Measurements from ENCODE around the gene RPRML. TPM values are rescaled to one million over a fixed set of nuclear protein-coding genes. Genes with fewer than 3 reads are reported as not detected.

RPRML gene
- total and polyA plus RNA-seq, 4 donors = 0.06 TPM; not detected in 3

GRCh38 chr17:46960152-46960551, 18.9 kb downstream of the RPRML start:
- WGBS = 46% methylated on average over 2 of the region's 2 CpGs

More at GRCh38 chr17:46960152-46960551, 18.9 kb downstream of the RPRML start:
- H3K27me3 ChIP-seq (ENCODE audit: control insufficient read depth in 4 of 4, insufficient read depth in 4 of 4, low read length in 3 of 4) = no peaks in the 10 kb centered on the region
- H3K4me3 ChIP-seq (ENCODE audit: low read depth in 1 of 3, low read length in 3 of 3) = no peak overlapping the region
- no peak overlapping the region for H3K27ac ChIP-seq (ENCODE audit: low read depth in 1 of 2, low read length in 2 of 2)
- DNase-seq (ENCODE audit: low spot score) = no peak
- H3K4me1 ChIP-seq (ENCODE audit: control insufficient read depth in 4 of 4, insufficient read depth in 4 of 4, low read length in 3 of 4) = no peaks in the 10 kb centered on the region
- peaks cover 0 to 2% (median 0%) of the 10 kb centered on the region in 4 donors for H3K9me3 ChIP-seq (ENCODE audit: control insufficient read depth in 4 of 4, low read length in 3 of 4)
- H3K36me3 ChIP-seq (ENCODE audit: control insufficient read depth in 4 of 4, insufficient read depth in 3 of 4, low read depth in 1 of 4, low read length in 3 of 4) = no peaks in the 10 kb centered on the region
- no peak overlapping the region for H3K9ac ChIP-seq (ENCODE audit: low read depth in 1 of 2, low read length in 2 of 2)
- TF ChIP-seq EGR1 (IDR thresholded peaks at IDR 0.05; ENCODE audit: low read depth in 2 of 2) = no peak
- no peak for TF ChIP-seq MAX (IDR thresholded peaks at IDR 0.05)
- TF ChIP-seq GABPA (IDR thresholded peaks at IDR 0.05 in 1 of 2, conservative IDR thresholded peaks at IDR 0.05 in 1 of 2) = no peak
- no peak for TF ChIP-seq HNF4A (conservative IDR thresholded peaks at IDR 0.05)
- no peak for TF ChIP-seq YY1 (IDR thresholded peaks at IDR 0.05)
- no peak for TF ChIP-seq CTCF (IDR thresholded peaks at IDR 0.05; ENCODE audit: low read depth, low read length, missing input control)
- TF ChIP-seq ATF3 (IDR thresholded peaks at IDR 0.05) = no peak
- TF ChIP-seq FOXA1 (IDR thresholded peaks at IDR 0.05) = no peak
- no peak for TF ChIP-seq NR2F2 (IDR thresholded peaks at IDR 0.05)
- TF ChIP-seq SP1 (IDR thresholded peaks at IDR 0.05) = no peak
- no peak for TF ChIP-seq ZBTB33 (IDR thresholded peaks at IDR 0.05)
- TF ChIP-seq HNF4G (IDR thresholded peaks at IDR 0.05) = no peak
- no peak for TF ChIP-seq TAF1 (conservative IDR thresholded peaks at IDR 0.05)
- no peak for TF ChIP-seq REST (IDR thresholded peaks at IDR 0.05)
- TF ChIP-seq RXRA (IDR thresholded peaks at IDR 0.05) = no peak
- TF ChIP-seq FOXA2 (IDR thresholded peaks at IDR 0.05) = no peak
- no peak for TF ChIP-seq RAD21 (IDR thresholded peaks at IDR 0.05)
- no peak for TF ChIP-seq JUND (IDR thresholded peaks at IDR 0.05)

Data from liver (tissue), 9 donors.